Mucosa of stomach (tissue), 1 donor: ENCODE data around the gene ELL3.

Experiments
- H3K27me3 ChIP-seq: one replicate; pipeline ENCODE4 v1.7.0; 2013; ENCODE audit warnings: mild to moderate bottlenecking, low read length; ENCODE audit not compliant: control insufficient read depth, insufficient read depth
- H3K36me3 ChIP-seq: one replicate; pipeline ENCODE4 v1.7.0; 2013; ENCODE audit warnings: low read length; ENCODE audit not compliant: control insufficient read depth, insufficient read depth
- H3K4me1 ChIP-seq: one replicate; pipeline ENCODE4 v1.7.0; 2013; ENCODE audit warnings: mild to moderate bottlenecking, low read length; ENCODE audit not compliant: control insufficient read depth, insufficient read depth
- H3K4me3 ChIP-seq: one replicate; pipeline ENCODE4 v1.7.0; 2013; ENCODE audit warnings: low read length
- H3K9ac ChIP-seq: one replicate; pipeline ENCODE4 v1.7.0; 2013; ENCODE audit warnings: mild to moderate bottlenecking, low read length, moderate library complexity
- H3K9me3 ChIP-seq: one replicate; pipeline ENCODE4 v1.7.0; 2013; ENCODE audit warnings: mild to moderate bottlenecking, low read length, moderate library complexity; ENCODE audit not compliant: control insufficient read depth
- donor health status: Pancreatic carcinoma.

ELL3 gene

DNA sequence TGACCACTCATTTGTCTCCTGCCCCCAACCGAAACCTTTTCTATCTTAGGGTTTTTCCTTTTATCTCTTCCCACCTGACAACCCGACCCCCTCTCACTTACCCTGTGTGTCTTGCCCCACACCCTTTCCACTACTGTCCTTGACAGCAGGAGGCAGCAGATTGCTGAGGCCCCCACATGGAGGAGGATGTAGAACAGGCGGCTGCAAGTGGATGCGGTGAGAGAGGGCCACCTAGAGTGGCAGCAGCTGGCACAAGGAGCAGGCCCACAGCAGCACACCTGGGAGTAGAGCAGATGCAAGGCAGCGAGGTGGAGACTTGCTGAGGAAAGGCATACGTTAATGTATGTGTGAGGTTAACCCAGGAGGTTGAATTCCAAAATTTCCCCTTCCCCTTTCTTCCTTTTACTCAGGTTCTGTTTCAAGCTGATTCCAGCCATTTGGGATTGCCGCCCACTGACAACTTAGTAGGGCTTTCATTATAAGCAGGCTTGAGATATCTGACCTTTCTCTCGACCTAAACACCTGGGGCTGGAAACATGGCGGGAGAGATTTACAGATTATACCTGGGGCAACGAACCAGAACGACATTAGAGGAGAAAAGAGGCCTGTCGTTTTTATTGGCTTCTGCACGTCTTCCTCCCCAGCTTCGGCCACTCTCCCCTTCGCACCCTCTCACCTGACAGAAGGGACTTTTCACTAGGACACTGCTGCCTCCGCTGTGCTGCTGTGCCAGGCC lies 22.6 kb upstream of the ELL3 start:
- Histone ChIP-seq H3K27me3 (no peaks in the 10 kb centered on the region), H3K36me3 (peaks cover 15% of the 10 kb centered on the region), H3K4me1 (peaks cover 53% of the 10 kb centered on the region), H3K9ac (peak overlapping the region; percentile 91), H3K9me3 (no peaks in the 10 kb centered on the region), H3K4me3 (peak overlapping the region; percentile 95)

DNA sequence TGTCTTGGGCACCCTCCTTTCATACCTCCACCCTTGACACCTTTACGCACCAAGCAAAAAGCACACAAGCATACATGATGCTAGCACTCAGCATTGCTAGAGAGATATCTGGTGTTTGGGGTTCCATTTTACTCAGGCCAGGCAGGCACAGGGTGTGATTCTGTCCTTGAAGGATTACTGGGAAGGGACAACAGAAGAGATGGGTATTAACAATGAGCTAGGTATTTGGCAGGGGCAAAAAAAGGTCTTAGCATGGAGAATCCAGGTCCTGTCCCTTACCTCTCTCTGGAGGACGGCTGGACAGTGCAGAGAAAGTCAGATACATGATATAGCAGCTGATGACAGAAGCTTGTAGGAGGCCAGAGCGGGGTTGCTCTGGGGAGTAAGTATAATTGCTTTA lies 19.8 kb upstream of the ELL3 start:
- H3K27me3 ChIP-seq: no peaks in the 10 kb centered on the region
- H3K36me3 ChIP-seq: peaks cover 16% of the 10 kb centered on the region
- peaks cover 64% of the 10 kb centered on the region for H3K4me1 ChIP-seq
- H3K9me3 ChIP-seq: no peaks in the 10 kb centered on the region
- H3K9ac ChIP-seq: no peak overlapping the region
- H3K4me3 ChIP-seq: no peak overlapping the region

DNA sequence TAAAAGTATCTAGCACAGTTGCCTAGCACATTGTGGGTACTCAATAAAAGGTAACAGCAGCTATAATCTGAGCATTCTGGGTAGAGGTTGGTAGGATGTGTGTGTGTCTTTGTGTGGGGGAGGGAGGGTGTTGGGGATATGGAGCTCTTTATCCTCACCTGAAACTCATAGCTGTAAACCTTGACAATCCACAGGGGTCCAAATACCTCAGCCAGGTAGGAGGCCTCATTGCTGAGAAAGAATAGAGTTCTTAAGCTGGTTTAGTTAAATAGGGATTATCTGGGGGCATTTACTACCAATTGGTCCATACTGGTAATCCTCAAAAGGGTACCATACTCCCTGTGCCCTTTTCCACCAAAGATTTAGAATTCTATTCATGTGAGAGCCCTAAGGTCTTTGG lies 19.2 kb upstream of the ELL3 start:
- no peaks in the 10 kb centered on the region for H3K9me3 ChIP-seq
- H3K4me3 ChIP-seq: no peak overlapping the region
- peaks cover 16% of the 10 kb centered on the region for H3K36me3 ChIP-seq
- no peak overlapping the region for H3K9ac ChIP-seq
- peaks cover 59% of the 10 kb centered on the region for H3K4me1 ChIP-seq
- H3K27me3 ChIP-seq: no peaks in the 10 kb centered on the region

DNA sequence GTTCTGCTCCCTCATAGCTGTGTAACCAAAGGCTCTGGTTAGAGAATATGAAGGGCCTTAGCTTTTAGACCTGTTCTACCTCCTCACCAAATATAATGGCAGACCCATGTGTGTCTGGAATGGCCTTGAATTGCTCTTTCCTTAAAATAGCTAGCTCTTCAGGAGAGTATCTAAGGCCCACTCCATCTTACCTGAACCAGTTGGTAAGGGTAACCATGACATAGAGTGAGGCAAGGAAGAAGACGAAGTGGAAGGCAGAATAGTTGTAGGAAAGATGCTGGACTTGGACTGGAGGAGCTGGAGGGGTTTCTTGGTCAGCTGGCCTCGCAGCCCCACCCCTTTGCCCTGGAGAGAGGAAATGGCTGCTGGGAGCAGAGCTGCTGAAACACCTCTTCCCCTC lies 18.4 kb upstream of the ELL3 start:
- no peak overlapping the region for H3K9ac ChIP-seq
- peaks cover 53% of the 10 kb centered on the region for H3K4me1 ChIP-seq
- no peak overlapping the region for H3K4me3 ChIP-seq
- H3K27me3 ChIP-seq: no peaks in the 10 kb centered on the region
- no peaks in the 10 kb centered on the region for H3K9me3 ChIP-seq
- H3K36me3 ChIP-seq: peaks cover 16% of the 10 kb centered on the region

DNA sequence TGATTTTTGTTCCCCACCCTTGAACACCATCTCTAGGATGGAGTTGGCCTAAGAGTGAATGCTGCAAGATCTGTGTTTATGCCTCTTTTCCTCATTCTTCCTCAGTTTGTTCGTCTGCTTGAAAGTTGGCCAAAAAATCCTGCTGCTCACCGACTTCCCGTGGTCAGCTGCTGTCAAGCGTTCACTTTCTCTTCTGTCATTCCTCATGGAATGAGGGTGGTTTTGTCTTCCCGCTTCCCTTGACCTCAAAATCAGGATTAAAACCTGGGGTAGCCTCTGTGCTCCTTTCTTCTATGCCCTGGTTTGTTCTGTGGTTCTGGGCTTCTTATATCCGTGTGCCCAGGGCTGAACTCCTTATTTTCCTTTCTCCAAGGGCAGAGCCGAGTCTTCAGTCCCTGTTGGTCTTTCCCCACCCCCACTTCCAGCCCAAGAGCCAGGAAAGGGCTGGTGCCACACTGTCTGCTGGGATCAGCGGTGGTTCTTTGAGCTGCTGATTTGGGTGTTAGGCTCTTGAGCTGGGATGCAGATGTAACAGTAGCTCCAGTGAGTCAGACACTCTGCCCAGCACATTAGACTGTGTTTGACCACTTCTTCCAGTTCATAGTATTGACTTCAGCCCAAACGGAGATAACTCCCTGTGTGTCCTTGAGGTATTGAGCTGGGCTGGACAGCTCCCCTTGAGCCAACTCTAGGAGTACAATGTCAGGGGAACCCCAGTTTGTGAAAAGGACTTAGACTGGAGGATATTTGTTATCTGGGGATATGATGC lies 17.7 kb upstream of the ELL3 start:
- H3K27me3 ChIP-seq: no peaks in the 10 kb centered on the region
- peaks cover 16% of the 10 kb centered on the region for H3K36me3 ChIP-seq
- no peaks in the 10 kb centered on the region for H3K9me3 ChIP-seq
- peaks cover 46% of the 10 kb centered on the region for H3K4me1 ChIP-seq
- H3K4me3 ChIP-seq: no peak overlapping the region
- no peak overlapping the region for H3K9ac ChIP-seq

DNA sequence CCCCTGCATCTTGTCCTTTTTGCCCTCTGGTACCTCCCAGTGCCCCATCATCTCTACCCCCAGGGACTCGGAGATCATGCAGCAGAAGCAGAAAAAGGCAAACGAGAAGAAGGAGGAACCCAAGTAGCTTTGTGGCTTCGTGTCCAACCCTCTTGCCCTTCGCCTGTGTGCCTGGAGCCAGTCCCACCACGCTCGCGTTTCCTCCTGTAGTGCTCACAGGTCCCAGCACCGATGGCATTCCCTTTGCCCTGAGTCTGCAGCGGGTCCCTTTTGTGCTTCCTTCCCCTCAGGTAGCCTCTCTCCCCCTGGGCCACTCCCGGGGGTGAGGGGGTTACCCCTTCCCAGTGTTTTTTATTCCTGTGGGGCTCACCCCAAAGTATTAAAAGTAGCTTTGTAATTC lies 16.9 kb upstream of the ELL3 start:
- peak overlapping the region; percentile 100 for H3K4me3 ChIP-seq
- peaks cover 38% of the 10 kb centered on the region for H3K4me1 ChIP-seq
- H3K9me3 ChIP-seq: no peaks in the 10 kb centered on the region
- peaks cover 16% of the 10 kb centered on the region for H3K36me3 ChIP-seq
- peak overlapping the region; percentile 100 for H3K9ac ChIP-seq
- H3K27me3 ChIP-seq: no peaks in the 10 kb centered on the region

DNA sequence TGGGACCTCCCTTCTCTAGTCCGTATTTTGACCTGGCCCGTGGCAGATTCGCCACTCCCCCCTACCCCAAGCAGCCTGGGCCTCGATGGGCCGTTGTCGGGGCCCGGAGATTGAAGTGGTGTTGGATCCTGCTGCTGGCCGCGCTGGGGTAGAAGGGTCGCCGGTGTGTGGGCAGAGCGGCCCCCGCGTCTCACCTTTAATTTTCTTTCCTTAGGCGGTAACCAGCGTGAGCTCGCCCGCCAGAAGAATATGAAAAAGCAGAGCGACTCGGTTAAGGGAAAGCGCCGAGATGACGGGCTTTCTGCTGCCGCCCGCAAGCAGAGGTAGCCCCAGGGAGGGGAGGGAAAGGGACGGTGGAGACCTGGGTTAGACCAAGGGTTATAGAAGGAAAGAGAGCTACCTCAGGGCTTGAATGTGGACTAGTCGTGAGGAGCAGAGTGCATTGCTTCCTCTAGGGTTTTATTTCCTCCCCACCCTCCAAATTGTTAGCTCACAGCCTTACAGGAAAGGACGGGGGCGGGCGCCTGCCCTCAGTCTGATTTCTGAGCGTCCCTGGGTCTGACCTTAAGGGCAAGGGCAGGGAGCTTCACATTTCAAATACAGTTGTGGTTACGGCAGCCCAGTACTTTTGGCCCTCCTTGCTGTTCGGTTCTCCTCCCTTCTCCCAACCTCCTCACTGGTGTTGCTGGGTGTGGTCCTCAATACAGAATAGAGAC lies 16.2 kb upstream of the ELL3 start:
- Histone ChIP-seq H3K4me1 (peaks cover 36% of the 10 kb centered on the region), H3K27me3 (no peaks in the 10 kb centered on the region), H3K4me3 (peak overlapping the region; percentile 100), H3K9me3 (no peaks in the 10 kb centered on the region), H3K36me3 (peaks cover 16% of the 10 kb centered on the region), H3K9ac (peak overlapping the region; percentile 100)

DNA sequence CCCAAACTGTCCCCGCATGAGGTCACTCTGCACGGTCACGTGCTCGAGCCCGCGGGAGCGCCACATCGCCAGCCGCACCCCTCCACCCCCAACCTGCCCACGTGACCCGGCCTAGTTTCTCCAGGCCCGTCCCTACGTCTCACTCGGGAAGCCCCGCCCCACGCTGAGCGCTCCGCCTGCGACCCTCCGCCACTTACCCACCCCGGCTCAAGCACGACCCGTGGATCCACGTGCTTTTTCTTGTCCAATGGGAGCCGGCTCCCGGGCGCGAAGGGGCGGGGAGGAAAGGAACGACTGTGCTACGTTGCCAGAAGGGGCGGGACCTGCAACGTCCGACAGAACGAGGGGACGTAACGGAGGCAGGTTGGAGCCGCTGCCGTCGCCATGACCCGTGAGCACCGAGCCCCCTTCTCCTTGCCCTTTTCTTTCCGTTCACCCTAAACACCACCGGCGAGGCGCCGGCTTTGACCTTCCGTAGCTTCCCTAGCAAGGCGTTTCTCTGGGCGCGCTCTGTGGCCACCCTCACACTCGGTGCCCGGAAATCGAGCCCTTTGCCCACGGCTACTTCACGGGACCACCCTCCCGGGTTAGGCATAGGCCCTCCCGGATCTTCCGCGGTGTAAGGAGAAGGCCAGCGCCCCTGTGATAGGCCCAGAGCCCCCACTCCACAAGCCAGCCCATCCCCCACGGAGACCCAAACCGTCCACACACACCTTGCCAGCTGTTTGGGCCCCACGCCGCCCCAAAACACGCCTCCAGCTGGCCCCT lies 15.4 kb upstream of the ELL3 start, which contains the start of gene SERF2:
Gene SERF2 (plus strand): TSS at position 328 of the 768 bp plus-strand sequence. CDS start 57 bp downstream, at position 385.
- no peaks in the 10 kb centered on the region for H3K9me3 ChIP-seq
- peaks cover 16% of the 10 kb centered on the region for H3K36me3 ChIP-seq
- peak within 1 kb of the TSS; percentile 100 for H3K9ac ChIP-seq
- peak within 1 kb of the TSS; percentile 100 for H3K4me3 ChIP-seq
- no peaks in the 10 kb centered on the region for H3K27me3 ChIP-seq
- H3K4me1 ChIP-seq: peaks cover 31% of the 10 kb centered on the region

DNA sequence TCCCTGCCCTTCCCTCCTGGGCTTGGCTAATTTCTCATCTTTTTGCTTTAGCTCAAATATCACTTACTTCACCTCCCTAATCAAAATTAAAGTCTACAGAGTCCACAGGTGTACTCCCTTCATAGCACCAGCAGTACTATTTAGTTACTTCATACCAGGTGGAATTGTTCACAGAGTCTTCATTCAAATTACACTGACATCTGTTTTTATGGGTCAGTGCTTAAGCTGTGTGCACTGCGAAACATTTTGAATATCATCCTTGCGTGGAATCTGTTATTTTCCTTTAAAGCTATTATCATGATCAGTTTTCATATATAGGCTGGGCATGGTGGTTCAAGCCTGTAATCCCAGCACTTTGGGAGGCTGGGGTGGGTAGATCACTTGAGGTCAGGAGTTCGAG lies 12.6 kb upstream of the ELL3 start:
- no peaks in the 10 kb centered on the region for H3K9me3 ChIP-seq
- H3K9ac ChIP-seq: no peak overlapping the region
- no peak overlapping the region for H3K4me3 ChIP-seq
- peaks cover under 1% of the 10 kb centered on the region for H3K36me3 ChIP-seq
- no peaks in the 10 kb centered on the region for H3K27me3 ChIP-seq
- peaks cover 18% of the 10 kb centered on the region for H3K4me1 ChIP-seq

DNA sequence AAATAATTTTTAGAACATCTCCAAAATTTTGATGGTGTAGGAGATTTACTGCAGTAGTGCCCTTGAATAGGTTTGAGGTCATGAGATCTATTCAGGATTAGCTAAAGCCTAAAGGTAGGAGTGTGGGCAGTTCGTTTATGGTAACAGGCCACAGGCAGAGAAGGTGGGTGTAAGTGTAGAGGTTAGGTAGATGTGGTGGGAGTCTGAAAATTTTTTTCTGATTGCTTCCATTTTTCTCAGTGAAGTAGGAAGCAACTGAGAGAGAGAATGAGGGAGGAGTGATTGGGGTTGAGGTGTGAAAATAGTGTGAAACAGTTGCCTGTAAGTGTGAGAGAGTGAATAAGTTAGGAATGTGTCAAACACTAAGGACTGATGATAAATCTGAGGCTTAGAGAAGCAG lies 2.2 kb upstream of the ELL3 start:
- H3K4me1 ChIP-seq: peaks cover 10% of the 10 kb centered on the region
- no peak overlapping the region for H3K9ac ChIP-seq
- H3K36me3 ChIP-seq: no peaks in the 10 kb centered on the region
- H3K9me3 ChIP-seq: no peaks in the 10 kb centered on the region
- no peaks in the 10 kb centered on the region for H3K27me3 ChIP-seq
- H3K4me3 ChIP-seq: no peak overlapping the region

DNA sequence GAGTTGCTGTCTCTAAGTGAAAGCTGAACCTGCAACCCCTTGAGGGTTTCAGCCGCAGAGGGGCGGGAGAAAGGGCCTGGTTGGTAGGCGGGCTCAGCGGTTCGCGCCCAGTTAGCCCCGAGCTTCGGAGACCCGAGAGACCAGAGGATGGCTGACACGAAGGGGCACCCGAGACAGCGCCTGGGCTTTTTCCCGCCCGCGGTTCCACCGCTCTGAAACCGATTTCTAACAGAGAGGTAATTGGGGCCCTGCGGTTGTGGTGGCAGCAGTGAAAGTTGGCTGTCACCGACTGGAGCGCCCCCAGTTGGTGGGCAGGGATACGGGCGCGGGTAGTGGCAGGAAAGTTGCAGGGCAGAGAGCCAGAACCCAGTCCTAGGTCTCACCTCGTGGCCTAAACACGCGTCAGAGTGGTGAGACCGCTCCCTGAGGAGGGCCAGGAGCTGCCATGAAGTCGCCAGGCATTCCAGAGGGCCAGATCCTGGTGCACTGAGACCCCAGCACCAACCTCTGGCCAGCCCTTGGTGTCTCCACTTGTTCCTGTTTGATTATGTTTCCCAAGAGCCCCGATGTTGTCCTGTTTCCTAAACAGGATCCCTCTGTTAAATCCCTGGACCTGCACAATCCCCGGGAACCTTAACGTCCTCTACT lies 625 bp upstream of the ELL3 start:
- Histone ChIP-seq H3K9me3 (no peaks in the 10 kb centered on the region), H3K4me1 (peaks cover 10% of the 10 kb centered on the region), H3K9ac (peak overlapping the region; percentile 84), H3K36me3 (peaks cover under 1% of the 10 kb centered on the region), H3K4me3 (peak overlapping the region; percentile 91), H3K27me3 (no peaks in the 10 kb centered on the region)
